Bronchial epithelial cell (primary cell): ENCODE data around the gene CACUL1. TPM values are rescaled to one million over a fixed set of nuclear protein-coding genes. Genes with fewer than 3 reads are reported as not detected.
"Not testable (repeated sequence)": the region's sequence is repeated elsewhere in the genome, so short reads cannot be mapped to it uniquely, and the experiment has no call there.

Experiments
- DNase-seq: peaks from one replicate; pipeline ENCODE4 v3.0.0-alpha.2; 2010; ENCODE audit warnings: low read depth
- FAIRE-seq: peaks from 2 replicates; lab custom pipeline; 2011; peaks lifted over from hg19 to GRCh38; lab: Jason Lieb, UNC
- H3K27me3 ChIP-seq: 2 replicates; pipeline ENCODE4 v1.5.1; 2011; ENCODE audit warnings: low read length; ENCODE audit not compliant: control insufficient read depth, insufficient read depth
- H3K36me3 ChIP-seq: 2 replicates; pipeline ENCODE4 v1.5.1; 2011; ENCODE audit warnings: low read length; ENCODE audit not compliant: control insufficient read depth, insufficient read depth
- H3K4me3 ChIP-seq: 2 replicates; pipeline ENCODE4 v1.5.1; 2011; ENCODE audit warnings: mild to moderate bottlenecking, low read depth, low read length, control low read depth
- CTCF ChIP-seq: IDR thresholded peaks from 2 replicates; pipeline ENCODE4 v1.5.1; 2011; ENCODE audit warnings: mild to moderate bottlenecking, moderate library complexity, low read length, control low read depth, inconsistent platforms; ENCODE audit not compliant: insufficient read depth, severe bottlenecking
- total RNA-seq: library from RNA; depleted of rRNA; stranded (reverse); fragments of >200 nt; gene quantifications from 2 replicates; pipeline ENCODE4 v1.2.1, GENCODE V29; 2014

Gene CACUL1
- total RNA-seq, 1 donor from 2014 or later: 18.2 TPM

DNA sequence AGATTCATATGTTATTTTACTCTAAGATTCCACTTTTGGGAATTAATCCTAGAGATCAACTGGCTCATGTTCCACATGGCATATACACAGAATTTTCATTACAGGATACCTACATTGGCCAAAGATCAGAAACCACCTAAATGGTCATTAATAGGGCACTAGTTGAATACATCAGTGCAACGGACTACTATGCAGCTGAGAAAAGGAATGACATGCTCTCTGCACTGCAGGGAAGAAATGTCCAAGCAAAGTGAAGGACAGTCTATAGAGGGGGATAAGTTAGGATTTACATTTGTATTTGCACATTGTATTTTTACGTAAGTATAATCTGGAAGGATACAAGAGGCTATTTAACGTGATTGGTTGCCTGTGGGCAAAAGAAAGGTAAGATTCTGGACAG, 91.6 kb downstream of the CACUL1 start:
- FAIRE-seq (no peak), DNase-seq (no peak)
- Histone ChIP-seq H3K27me3 (no peaks in the 10 kb centered on the region), H3K36me3 (no peaks in the 10 kb centered on the region), H3K4me3 (no peak overlapping the region)
- TF ChIP-seq CTCF: no peak

- DNase-seq (no peak), FAIRE-seq (no peak)
- no peaks in the 10 kb centered on the region for H3K27me3 ChIP-seq
- no peak for TF ChIP-seq CTCF
- H3K36me3 ChIP-seq: no peaks in the 10 kb centered on the region
- H3K4me3 ChIP-seq: no peak overlapping the region
Measured at GRCh38 chr10:118662228-118663035, 92.3 kb downstream of the CACUL1 start.

- no peak for TF ChIP-seq CTCF
- no peaks in the 10 kb centered on the region for H3K36me3 ChIP-seq
- no peaks in the 10 kb centered on the region for H3K27me3 ChIP-seq
- no peak overlapping the region for H3K4me3 ChIP-seq
- DNase-seq (no peak), FAIRE-seq (no peak)
Measured at GRCh38 chr10:118658762-118659161, 96.0 kb downstream of the CACUL1 start.

- not testable (repeated sequence) for H3K27me3 ChIP-seq, H3K4me3 ChIP-seq, DNase-seq, H3K36me3 ChIP-seq, FAIRE-seq
Measured at GRCh38 chr10:118658168-118658567, 96.6 kb downstream of the CACUL1 start.

GRCh38 chr10:118645294-118645693, 109.5 kb downstream of the CACUL1 start:
- not testable (repeated sequence) for FAIRE-seq, H3K4me3 ChIP-seq, DNase-seq, H3K36me3 ChIP-seq, H3K27me3 ChIP-seq

GRCh38 chr10:118642228-118642627, 112.5 kb downstream of the CACUL1 start:
- FAIRE-seq (no peak), DNase-seq (no peak)
- no peaks in the 10 kb centered on the region for H3K36me3 ChIP-seq
- H3K4me3 ChIP-seq: no peak overlapping the region
- no peaks in the 10 kb centered on the region for H3K27me3 ChIP-seq
- no peak for TF ChIP-seq CTCF

GRCh38 chr10:118638680-118639079, 116.1 kb downstream of the CACUL1 start:
- Histone ChIP-seq H3K27me3 (no peaks in the 10 kb centered on the region), H3K36me3 (no peaks in the 10 kb centered on the region), H3K4me3 (no peak overlapping the region)
- TF ChIP-seq CTCF: no peak
- FAIRE-seq (no peak), DNase-seq (no peak)
